ENCODE data around the gene ZFYVE9. TPM values are rescaled to one million over a fixed set of nuclear protein-coding genes. Genes with fewer than 3 reads are reported as not detected.

ZFYVE9 gene
- total and polyA plus RNA-seq, 11 donors: 3.6 to 19.2 (median 16.7) TPM

DNA sequence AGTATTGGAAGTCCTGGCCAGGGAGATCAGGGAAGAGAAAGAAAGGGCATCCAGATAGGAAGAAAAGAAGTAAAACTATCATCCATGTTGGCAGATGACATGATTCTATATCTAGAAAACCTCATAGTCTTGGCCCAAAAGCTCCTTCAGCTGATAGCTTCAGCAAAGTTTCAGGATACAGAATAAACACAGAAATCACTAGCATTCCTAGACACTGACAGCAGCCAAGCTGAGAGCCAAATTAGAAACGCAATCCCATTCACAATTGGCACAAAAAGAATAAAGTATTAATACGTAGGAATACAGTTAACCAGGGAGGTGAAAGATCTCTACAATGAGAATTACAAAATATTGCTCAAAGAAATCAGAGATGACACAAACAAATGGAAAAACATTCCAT, 44.6 kb downstream of the ZFYVE9 start:
- ATAC-seq (no peak), DNase-seq (no peak)
- Histone ChIP-seq H3K27ac (no peak overlapping the region), H3K4me3 (no peak overlapping the region), H3K9me3 (peaks cover 0 to 7% (median 0%) of the 10 kb centered on the region in 12 donors), H3K36me3 (no peaks in the 10 kb centered on the region), H3K4me1 (peaks cover 0 to 19% (median 3%) of the 10 kb centered on the region in 12 donors), H3K27me3 (no peaks in the 10 kb centered on the region)
- intact Hi-C loops (cut with DNase I): no loop called here
- WGBS, 4 donors: 51 to 70% (median 60%) methylated on average over 2 of the region's 2 CpGs
- TF ChIP-seq, protein P1, sequence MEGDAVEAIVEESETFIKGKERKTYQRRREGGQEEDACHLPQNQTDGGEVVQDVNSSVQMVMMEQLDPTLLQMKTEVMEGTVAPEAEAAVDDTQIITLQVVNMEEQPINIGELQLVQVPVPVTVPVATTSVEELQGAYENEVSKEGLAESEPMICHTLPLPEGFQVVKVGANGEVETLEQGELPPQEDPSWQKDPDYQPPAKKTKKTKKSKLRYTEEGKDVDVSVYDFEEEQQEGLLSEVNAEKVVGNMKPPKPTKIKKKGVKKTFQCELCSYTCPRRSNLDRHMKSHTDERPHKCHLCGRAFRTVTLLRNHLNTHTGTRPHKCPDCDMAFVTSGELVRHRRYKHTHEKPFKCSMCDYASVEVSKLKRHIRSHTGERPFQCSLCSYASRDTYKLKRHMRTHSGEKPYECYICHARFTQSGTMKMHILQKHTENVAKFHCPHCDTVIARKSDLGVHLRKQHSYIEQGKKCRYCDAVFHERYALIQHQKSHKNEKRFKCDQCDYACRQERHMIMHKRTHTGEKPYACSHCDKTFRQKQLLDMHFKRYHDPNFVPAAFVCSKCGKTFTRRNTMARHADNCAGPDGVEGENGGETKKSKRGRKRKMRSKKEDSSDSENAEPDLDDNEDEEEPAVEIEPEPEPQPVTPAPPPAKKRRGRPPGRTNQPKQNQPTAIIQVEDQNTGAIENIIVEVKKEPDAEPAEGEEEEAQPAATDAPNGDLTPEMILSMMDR (IDR thresholded peaks at IDR 0.05): no peak
- TF ChIP-seq POLR2A (IDR thresholded peaks at IDR 0.05): no peak

DNA sequence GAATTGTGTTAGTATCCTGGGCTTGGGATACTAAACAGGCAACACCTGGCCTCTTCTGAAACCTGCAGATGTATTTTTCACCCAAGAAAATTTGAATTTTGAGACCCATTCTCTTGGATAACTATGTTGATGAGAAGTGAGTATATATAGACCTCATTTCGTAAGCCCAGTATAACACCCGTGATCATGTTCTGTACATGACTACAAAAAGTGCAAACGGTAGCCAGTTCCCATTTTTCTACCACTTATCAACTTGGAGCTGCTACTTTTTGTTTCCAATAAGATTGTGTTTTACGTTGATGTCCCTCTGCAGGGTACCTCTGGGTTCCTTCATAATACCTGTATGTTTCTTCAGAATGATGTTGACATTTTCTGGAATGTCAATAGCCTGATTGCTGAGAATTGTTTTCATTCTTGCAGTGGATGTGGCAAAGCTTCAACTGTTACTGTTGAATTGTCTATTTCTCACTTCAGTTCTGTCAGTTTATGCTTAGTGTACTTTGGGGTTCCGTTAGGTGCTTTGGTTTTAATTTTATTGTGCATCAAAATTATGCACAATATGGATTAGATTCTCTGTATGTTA, 48.1 kb downstream of the ZFYVE9 start:
- intact Hi-C loops (cut with DNase I): no loop called here
- Histone ChIP-seq H3K27ac (no peak overlapping the region), H3K36me3 (no peaks in the 10 kb centered on the region), H3K27me3 (no peaks in the 10 kb centered on the region), H3K4me1 (peaks cover 0 to 13% (median 3%) of the 10 kb centered on the region in 12 donors), H3K9me3 (peaks cover 0 to 7% (median 0%) of the 10 kb centered on the region in 12 donors), H3K4me3 (no peak overlapping the region)
- 92 to 93% (median 92%) methylated on average over 5 of the region's 5 CpGs for WGBS, 4 donors
- no peak for DNase-seq
- no peak for TF ChIP-seq POLR2A (IDR thresholded peaks at IDR 0.05)
- TF ChIP-seq, protein P1 (IDR thresholded peaks at IDR 0.05): no peak
- ATAC-seq: no peak

DNA sequence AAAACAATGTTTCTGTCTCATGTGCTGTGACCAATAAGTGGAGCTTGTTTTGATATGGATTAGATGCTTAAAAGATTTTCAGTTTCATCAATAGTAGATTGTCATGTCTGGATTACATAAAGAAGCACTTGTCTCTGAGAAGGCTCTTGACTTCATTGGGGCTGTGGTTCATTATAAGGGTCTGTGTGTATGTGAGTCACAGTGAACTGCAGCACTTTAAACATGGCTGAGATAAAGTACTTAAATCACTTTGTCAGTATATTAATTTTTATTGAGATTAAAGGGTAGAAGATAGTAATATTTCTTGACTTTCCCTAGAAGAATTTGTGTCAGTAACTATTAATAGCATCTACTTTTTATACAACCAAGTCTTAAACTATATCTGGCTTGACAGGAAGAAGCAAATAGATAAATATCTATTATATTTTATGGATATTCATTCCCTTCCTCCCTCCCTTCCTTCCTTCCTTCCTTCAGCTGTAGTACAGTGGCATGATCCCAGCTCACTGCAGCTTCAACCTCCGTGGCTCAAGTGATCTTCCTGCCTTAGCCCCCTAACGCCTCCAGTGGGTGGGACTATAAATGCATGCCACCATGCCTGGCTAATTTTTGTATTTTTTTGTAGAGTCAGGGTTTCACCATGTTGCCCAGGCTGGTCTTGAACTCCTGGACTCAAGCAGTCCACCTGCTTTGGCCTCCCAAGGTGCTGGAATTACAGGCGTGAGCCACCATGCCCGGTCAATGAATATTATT, 48.8 kb downstream of the ZFYVE9 start:
- intact Hi-C loops (cut with DNase I): no loop called here
- no peak for ATAC-seq

More for the DNA sequence above, 48.8 kb downstream of the ZFYVE9 start:
- Histone ChIP-seq H3K4me3 (no peak overlapping the region), H3K36me3 (no peaks in the 10 kb centered on the region), H3K27ac (no peak overlapping the region), H3K4me1 (peaks cover 0 to 13% (median 3%) of the 10 kb centered on the region in 12 donors), H3K27me3 (no peaks in the 10 kb centered on the region), H3K9me3 (peaks cover 0 to 7% (median 0%) of the 10 kb centered on the region in 12 donors)
- 58 to 72% (median 66%) methylated on average over 4 of the region's 4 CpGs for WGBS, 4 donors
- DNase-seq: no peak
- TF ChIP-seq POLR2A (IDR thresholded peaks at IDR 0.05): no peak
- TF ChIP-seq, protein P1 (IDR thresholded peaks at IDR 0.05): no peak
